Esophagus squamous epithelium (tissue), 4 donors: ENCODE results near the gene VPS26C.

Source experiments
- CTCF ChIP-seq, 6 experiments: fragments of 450-650 bp in 4 of 6; fragments of 200-600 bp in 2 of 6; sonication (generic) in 2 of 6; IDR thresholded peaks; one replicate each; pipeline ENCODE4 v1.5.1; 2016 to 2019; ENCODE audit warnings: antibody characterized with exemption in 6 of 6, mild to moderate bottlenecking in 4 of 6, moderate library complexity in 4 of 6
- POLR2A ChIP-seq, 4 donors: fragments of 450-650 bp; IDR thresholded peaks; one replicate each; pipeline ENCODE4 v1.6.1; 2017; ENCODE audit warnings: antibody characterized with exemption in 4 of 4, mild to moderate bottlenecking in 4 of 4, moderate library complexity in 3 of 4

GRCh38 chr21:37204580-37204979 lies 62.6 kb downstream of the VPS26C start:
- TF ChIP-seq CTCF (IDR thresholded peaks at IDR 0.05), result no peak
- no peak for TF ChIP-seq POLR2A (IDR thresholded peaks at IDR 0.05)
